Subcutaneous abdominal adipose tissue (tissue), 5 donors: ENCODE results near the gene LLPH.
A peak's percentile ranks its signal among the peaks of the same experiment; 100 is the strongest.

Experiments
- H3K27ac ChIP-seq: one replicate; pipeline ENCODE4 v1.7.0; 2013; ENCODE audit warnings: low read depth, mild to moderate bottlenecking, inconsistent platforms, low read length, moderate library complexity
- H3K27me3 ChIP-seq, 5 donors: one replicate each; pipeline ENCODE4 v1.7.0; 2013; ENCODE audit warnings: low read length in 5 of 5, inconsistent platforms in 1 of 5; ENCODE audit not compliant: control insufficient read depth in 5 of 5, insufficient read depth in 4 of 5
- H3K36me3 ChIP-seq, 5 donors: one replicate each; pipeline ENCODE4 v1.7.0; 2013; ENCODE audit warnings: low read length in 5 of 5; ENCODE audit not compliant: control insufficient read depth in 5 of 5, insufficient read depth in 5 of 5
- H3K4me1 ChIP-seq, 5 donors: one replicate each; pipeline ENCODE4 v1.7.0; 2013; ENCODE audit warnings: low read length in 5 of 5, mild to moderate bottlenecking in 3 of 5, moderate library complexity in 1 of 5; ENCODE audit not compliant: control insufficient read depth in 5 of 5, insufficient read depth in 5 of 5
- H3K4me3 ChIP-seq, 5 donors: one replicate each; pipeline ENCODE4 v1.7.0; 2013; ENCODE audit warnings: low read length in 5 of 5, low read depth in 1 of 5
- H3K9ac ChIP-seq, 5 donors: one replicate each; pipeline ENCODE4 v1.7.0; 2013; ENCODE audit warnings: low read length in 5 of 5, mild to moderate bottlenecking in 4 of 5, moderate library complexity in 3 of 5
- H3K9me3 ChIP-seq, 5 donors: one replicate each; pipeline ENCODE4 v1.7.0; 2013; ENCODE audit warnings: low read length in 5 of 5; ENCODE audit not compliant: control insufficient read depth in 5 of 5
- donor health status: healthy.
- donor health status: healthy.
- donor health status: healthy.
- donor health status: healthy.
- donor health status: healthy.

LLPH gene

GRCh38 chr12:66164349-66164821 is 33.8 kb upstream of the LLPH start:
- Histone ChIP-seq H3K36me3 (peaks cover 2 to 10% (median 6%) of the 10 kb centered on the region in 5 donors), H3K9me3 (no peaks in the 10 kb centered on the region), H3K4me1 (peaks cover 0 to 21% (median 14%) of the 10 kb centered on the region in 5 donors), H3K27me3 (no peaks in the 10 kb centered on the region), H3K4me3 (no peak overlapping the region), H3K27ac (no peak overlapping the region), H3K9ac (no peak overlapping the region)

- Histone ChIP-seq H3K9me3 (no peaks in the 10 kb centered on the region), H3K4me3 (no peak overlapping the region), H3K27me3 (no peaks in the 10 kb centered on the region), H3K36me3 (peaks cover 6 to 19% (median 10%) of the 10 kb centered on the region in 5 donors), H3K4me1 (peaks cover 0 to 14% (median 8%) of the 10 kb centered on the region in 5 donors), H3K9ac (no peak overlapping the region), H3K27ac (no peak overlapping the region)
Observed at GRCh38 chr12:66163289-66163688, 32.7 kb upstream of the LLPH start.

GRCh38 chr12:66162701-66163100 is 32.2 kb upstream of the LLPH start:
- Histone ChIP-seq H3K4me1 (peaks cover 0 to 8% (median 4%) of the 10 kb centered on the region in 5 donors), H3K36me3 (peaks cover 6 to 19% (median 10%) of the 10 kb centered on the region in 5 donors), H3K27ac (no peak overlapping the region), H3K9me3 (no peaks in the 10 kb centered on the region), H3K9ac (no peak overlapping the region), H3K4me3 (no peak overlapping the region), H3K27me3 (no peaks in the 10 kb centered on the region)

GRCh38 chr12:66160704-66161103 is 30.2 kb upstream of the LLPH start:
- Histone ChIP-seq H3K27ac (no peak overlapping the region), H3K9me3 (no peaks in the 10 kb centered on the region), H3K36me3 (peaks cover 4 to 19% (median 10%) of the 10 kb centered on the region in 5 donors), H3K9ac (no peak overlapping the region), H3K4me1 (no peaks in the 10 kb centered on the region), H3K27me3 (no peaks in the 10 kb centered on the region), H3K4me3 (no peak overlapping the region)

- Histone ChIP-seq H3K4me1 (peaks cover 0 to under 1% (median 0%) of the 10 kb centered on the region in 5 donors), H3K36me3 (peaks cover 4 to 19% (median 10%) of the 10 kb centered on the region in 5 donors), H3K27me3 (no peaks in the 10 kb centered on the region), H3K4me3 (no peak overlapping the region), H3K9ac (no peak overlapping the region), H3K27ac (no peak overlapping the region), H3K9me3 (no peaks in the 10 kb centered on the region)
Observed at GRCh38 chr12:66159123-66159522, 28.6 kb upstream of the LLPH start.

GRCh38 chr12:66156654-66157053 is 26.1 kb upstream of the LLPH start:
- Histone ChIP-seq H3K9ac (no peak overlapping the region), H3K36me3 (peaks cover 4 to 19% (median 10%) of the 10 kb centered on the region in 5 donors), H3K27ac (no peak overlapping the region), H3K4me3 (no peak overlapping the region), H3K4me1 (peaks cover 0 to 2% (median 0%) of the 10 kb centered on the region in 5 donors), H3K9me3 (no peaks in the 10 kb centered on the region), H3K27me3 (no peaks in the 10 kb centered on the region)

GRCh38 chr12:66154776-66155175 is 24.2 kb upstream of the LLPH start:
- Histone ChIP-seq H3K27me3 (no peaks in the 10 kb centered on the region), H3K4me1 (peaks cover 0 to 2% (median 0%) of the 10 kb centered on the region in 5 donors), H3K27ac (no peak overlapping the region)

GRCh38 chr12:66152732-66153131 is 22.2 kb upstream of the LLPH start:
- Histone ChIP-seq H3K27me3 (no peaks in the 10 kb centered on the region), H3K36me3 (peaks cover 6 to 22% (median 10%) of the 10 kb centered on the region in 5 donors), H3K4me3 (no peak overlapping the region), H3K4me1 (peaks cover 0 to 2% (median 0%) of the 10 kb centered on the region in 5 donors), H3K9ac (no peak overlapping the region), H3K27ac (no peak overlapping the region), H3K9me3 (no peaks in the 10 kb centered on the region)

More at GRCh38 chr12:66154776-66155175, 24.2 kb upstream of the LLPH start:
- Histone ChIP-seq H3K36me3 (peaks cover 4 to 20% (median 9%) of the 10 kb centered on the region in 5 donors), H3K4me3 (no peak overlapping the region), H3K9ac (peak overlapping the region in 1 of 5 donors; percentile 11), H3K9me3 (no peaks in the 10 kb centered on the region)

GRCh38 chr12:66149702-66150398 is 19.3 kb upstream of the LLPH start:
- H3K9ac ChIP-seq = no peak overlapping the region
- no peak overlapping the region for H3K27ac ChIP-seq
- H3K4me1 ChIP-seq = peaks cover 0 to 9% (median 6%) of the 10 kb centered on the region in 5 donors
- H3K9me3 ChIP-seq = no peaks in the 10 kb centered on the region
- no peaks in the 10 kb centered on the region for H3K27me3 ChIP-seq
- peaks cover 12 to 27% (median 16%) of the 10 kb centered on the region in 5 donors for H3K36me3 ChIP-seq
- no peak overlapping the region for H3K4me3 ChIP-seq
